ENCODE measurements around the gene CLDN34.

CLDN34 gene, protein sequence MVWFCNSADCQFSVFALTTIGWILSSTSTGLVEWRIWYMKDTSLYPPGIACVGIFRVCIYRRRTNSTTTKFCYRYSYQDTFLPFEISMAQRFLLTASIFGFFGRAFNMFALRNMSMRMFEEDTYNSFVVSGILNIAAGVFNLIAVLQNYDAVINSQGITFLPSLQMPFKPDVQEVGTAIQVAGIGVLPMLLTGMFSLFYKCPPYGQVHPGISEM

GRCh38 chrX:9966775-9967408, at the start of gene CLDN34:
TSS of gene CLDN34 (plus strand) at chrX:9967358. CDS start at chrX:9967358, 0 bp downstream.
- no peak for DNase-seq (ENCODE audit: low spot score)

GRCh38 chrX:9917861-9918260, 49.3 kb upstream of the CLDN34 start:
- no peak for DNase-seq (ENCODE audit: low spot score)

DNA sequence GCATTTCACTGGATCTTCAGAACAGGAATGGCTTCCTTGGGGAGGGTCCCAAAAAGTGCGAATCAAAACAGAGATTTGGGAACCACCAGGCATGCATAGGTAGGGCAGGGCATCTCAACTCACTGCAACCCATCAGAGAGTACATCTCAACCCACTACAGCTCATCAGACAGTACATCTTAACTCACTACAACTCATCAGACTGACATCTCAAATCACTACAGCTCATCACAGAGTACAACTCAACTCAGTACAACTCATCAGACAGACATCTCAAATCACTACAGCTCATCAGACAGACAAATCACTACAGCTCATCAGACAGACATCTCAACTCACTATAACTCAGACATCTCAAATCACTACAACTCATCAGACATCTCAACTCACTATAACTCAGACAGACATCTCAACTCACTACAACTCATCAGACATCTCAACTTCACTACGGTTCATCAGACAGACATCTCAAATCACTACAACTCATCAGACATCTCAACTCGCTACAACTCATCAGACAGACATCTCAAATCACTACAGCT, 47.5 kb upstream of the CLDN34 start:
- no peak for DNase-seq (ENCODE audit: low spot score)

GRCh38 chrX:9921407-9921806, 45.8 kb upstream of the CLDN34 start:
- DNase-seq (ENCODE audit: low spot score), result no peak

DNA sequence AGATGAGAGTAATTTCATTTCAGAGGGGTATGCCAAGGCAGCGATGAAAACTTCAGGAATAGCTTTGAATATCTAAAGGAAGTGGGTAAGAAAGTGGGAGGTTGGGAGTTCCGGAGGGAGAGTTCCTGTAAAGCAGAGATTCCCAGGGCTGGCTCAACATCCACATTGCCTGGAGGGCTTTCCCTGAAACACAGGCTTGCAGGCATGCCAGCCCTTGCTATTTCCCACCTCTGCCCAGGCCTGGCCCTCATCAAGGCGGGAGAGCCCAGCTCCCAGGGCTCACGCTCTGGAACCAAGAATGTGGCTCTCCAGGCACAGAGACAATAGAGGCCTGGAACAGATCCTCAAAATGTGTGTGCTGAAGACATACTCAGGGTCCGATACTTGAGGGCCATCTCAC, 43.8 kb upstream of the CLDN34 start:
- DNase-seq (ENCODE audit: low spot score), result no peak

GRCh38 chrX:9926002-9926401, 41.2 kb upstream of the CLDN34 start:
- no peak for DNase-seq (ENCODE audit: low spot score)

GRCh38 chrX:9927698-9928482, 39.3 kb upstream of the CLDN34 start:
- DNase-seq (ENCODE audit: low spot score), result no peak

DNA sequence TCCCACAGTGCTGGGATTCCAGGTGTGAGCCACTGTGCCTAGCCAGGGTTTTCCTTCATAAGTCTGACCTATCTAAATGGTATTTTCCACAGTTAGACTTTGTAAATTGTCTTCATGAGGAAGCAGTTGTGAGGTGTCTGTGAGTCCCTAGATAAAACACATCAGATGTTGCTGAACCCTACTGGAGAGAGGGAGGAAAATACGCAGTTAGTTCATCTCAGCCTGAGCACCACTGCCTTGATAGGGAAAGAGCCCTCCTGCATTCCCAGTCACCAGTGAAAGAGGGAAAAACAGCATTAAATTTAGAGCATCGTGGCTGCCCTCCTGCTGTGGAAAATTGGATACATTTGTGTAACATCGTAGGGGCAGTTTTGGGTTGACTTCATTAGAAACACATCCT, 31.7 kb upstream of the CLDN34 start:
- no peak for DNase-seq (ENCODE audit: low spot score)

- no peak for DNase-seq (ENCODE audit: low spot score)
Measured at GRCh38 chrX:9937761-9938160, 29.4 kb upstream of the CLDN34 start.

GRCh38 chrX:9938516-9938915, 28.6 kb upstream of the CLDN34 start:
- no peak for DNase-seq (ENCODE audit: low spot score)

- DNase-seq (ENCODE audit: low spot score), result no peak
Measured at GRCh38 chrX:9940421-9940820, 26.7 kb upstream of the CLDN34 start.

DNA sequence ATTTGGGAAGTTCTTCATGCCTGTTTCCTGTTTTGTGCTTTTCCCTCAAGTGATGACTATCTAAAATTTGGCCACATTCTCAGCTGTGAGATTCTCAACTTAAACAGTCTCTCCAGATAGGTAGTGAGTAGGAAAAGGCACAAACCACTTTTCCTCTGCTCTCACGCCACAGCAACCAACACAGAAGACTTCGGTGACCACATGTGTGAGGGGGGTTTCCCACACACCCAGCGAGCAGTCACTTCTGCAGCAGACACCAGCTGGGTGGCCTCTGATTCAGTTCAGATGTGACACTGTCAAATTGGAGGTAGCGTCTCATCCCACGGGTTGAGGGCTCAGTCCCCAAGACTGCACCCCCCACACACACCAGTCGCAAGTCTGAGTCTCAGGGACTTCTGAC, 25.1 kb upstream of the CLDN34 start:
- DNase-seq (ENCODE audit: low spot score), result peak; percentile 27

DNA sequence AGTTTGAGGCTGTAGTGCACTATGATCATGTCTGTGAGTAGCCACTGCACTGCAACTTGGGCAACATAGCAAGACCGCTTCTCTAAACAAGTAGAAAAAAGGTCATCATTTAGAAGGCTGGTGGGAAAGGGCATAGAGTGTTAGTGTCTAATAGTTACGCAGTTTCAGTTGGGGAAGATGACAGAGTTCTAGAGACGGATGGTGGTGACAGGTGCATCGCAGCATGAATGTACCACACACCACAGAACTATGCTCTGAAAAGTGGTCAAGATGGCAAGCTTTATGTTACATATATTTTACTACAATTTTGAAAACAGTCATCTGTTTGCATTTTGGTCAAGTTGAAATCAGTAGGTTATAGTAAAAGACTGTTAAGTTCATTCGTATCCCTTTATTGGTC, 23.7 kb upstream of the CLDN34 start:
- DNase-seq (ENCODE audit: low spot score), result no peak

DNA sequence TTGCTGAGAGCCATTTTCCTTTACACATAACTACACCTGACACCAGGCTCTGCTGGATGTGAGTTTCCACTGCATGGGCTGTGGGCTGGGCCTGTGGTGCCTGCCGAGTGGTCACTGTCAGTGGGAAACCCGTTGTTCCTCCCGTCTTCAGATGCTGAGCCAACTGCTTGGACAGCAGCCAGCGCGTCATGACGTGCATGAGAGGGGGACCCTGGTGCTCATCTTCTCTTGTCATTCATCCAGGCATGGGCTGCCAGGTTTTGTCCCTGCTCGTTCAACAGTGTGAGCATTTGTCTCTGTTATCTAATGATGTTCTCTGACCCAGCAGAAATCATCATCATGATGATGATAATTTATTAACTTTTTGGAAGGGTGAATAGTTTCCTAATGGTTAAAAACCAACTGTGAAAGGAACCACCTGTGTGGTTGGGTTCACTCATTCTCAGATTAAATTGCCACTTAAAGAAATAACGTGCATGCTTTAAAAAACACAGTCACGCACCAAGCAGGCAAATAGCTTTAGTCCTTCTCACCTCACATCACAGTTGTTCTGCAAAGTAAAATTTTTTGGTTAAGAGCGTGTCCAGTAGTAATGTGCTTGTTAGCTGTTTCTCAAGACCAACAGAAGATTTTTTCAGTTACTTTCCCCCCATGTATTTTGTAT, 19.9 kb upstream of the CLDN34 start:
- DNase-seq (ENCODE audit: low spot score), result no peak

DNA sequence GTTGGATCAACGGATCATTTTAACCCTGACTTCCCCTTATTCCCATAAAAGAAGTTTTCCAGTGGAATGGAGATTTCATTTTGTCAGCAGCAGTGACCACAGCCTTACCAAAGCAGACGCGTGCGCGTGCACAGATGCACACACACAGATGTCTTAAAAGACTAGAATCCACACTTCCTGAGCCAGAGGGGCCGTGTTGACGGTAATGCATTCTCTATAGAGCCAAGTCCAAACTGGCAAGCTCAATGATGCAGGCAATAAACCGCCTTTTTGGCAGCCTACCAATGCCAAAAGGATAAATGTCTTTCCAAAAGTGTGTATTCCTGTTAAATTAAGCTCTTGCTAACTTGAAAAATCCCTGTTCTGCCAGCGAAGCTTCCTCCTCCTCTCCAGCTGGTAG, 18.8 kb upstream of the CLDN34 start:
- DNase-seq (ENCODE audit: low spot score), result no peak

- DNase-seq (ENCODE audit: low spot score), result no peak
Measured at GRCh38 chrX:9952300-9952699, 14.9 kb upstream of the CLDN34 start.

DNA sequence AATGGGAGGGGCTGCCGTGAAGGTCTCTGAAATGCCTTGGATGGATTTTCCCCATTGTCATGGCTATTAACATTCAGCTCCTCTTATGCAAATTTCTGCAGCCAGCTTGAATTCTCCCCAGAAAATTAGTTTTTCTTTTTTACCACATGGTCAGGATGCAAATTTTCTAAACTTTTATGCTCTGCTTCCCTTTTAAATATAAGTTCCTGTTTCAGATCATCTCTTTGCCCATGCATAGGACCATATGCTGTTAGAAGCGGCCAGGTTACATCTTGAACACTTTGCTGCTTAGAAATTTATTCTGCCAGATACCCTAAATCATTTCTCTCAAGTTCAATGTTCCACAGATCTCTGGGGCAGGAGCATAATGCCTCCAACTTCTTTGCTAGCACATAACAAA, 13.8 kb upstream of the CLDN34 start:
- DNase-seq (ENCODE audit: low spot score), result no peak

DNA sequence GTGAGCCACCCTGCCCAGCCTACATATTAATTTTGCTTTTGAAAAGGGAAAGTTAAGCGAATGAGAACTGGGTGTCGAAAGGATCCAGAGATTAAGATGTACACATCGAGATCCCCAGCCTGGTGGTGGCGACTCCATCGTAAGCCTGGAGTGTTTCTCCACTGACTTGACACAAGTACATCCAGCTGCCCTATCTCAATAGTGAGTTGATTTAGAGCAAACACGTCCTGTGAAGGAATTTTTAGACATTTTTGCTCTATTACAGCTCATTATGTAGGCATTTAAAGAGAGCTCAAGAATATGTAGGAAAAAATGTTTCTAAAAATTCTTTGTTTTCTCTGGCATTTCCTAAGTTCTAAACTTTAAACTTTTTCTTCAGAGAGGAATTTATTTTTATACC, 11.7 kb upstream of the CLDN34 start:
- DNase-seq (ENCODE audit: low spot score), result no peak

DNA sequence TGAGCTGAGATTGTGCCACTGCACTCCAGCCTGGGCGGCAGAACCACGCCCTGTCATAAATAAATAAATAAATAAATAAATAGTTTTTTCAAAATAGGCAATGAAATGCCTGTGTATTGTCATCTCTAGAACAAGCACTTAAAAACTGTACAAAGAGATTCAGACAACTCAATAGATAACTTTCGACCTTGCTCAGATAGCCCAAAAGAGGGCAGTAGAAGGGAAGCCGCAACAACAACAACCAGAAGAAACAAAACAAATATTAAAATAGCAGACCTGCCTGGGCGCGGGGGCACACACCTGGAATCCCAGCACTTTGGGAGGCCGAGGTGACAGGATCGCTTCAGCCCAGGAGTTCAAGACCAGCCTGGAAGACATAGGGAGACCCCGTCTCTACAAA, 9.4 kb upstream of the CLDN34 start:
- DNase-seq (ENCODE audit: low spot score), result no peak

DNA sequence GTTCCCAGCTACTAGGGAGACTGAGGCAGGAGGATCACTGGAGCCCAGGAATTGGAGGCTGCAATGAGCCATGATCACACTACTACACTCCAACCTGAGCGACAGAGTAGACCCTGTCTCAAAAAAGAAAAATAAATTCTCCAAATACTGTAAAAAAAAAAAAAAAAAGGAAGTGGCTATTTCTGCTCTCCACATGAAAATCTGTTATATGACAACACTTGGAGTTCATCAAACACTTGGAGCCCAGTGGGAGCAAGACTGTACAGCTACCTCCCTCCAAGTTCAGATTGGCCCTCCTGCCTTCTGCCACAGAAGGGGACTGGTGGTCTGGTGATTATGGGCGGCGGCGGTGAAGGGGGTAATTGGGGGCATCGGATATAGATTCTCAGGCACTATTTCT, 9.0 kb upstream of the CLDN34 start:
- DNase-seq (ENCODE audit: low spot score), result no peak

GRCh38 chrX:9961750-9962149, 5.4 kb upstream of the CLDN34 start:
- no peak for DNase-seq (ENCODE audit: low spot score)

DNA sequence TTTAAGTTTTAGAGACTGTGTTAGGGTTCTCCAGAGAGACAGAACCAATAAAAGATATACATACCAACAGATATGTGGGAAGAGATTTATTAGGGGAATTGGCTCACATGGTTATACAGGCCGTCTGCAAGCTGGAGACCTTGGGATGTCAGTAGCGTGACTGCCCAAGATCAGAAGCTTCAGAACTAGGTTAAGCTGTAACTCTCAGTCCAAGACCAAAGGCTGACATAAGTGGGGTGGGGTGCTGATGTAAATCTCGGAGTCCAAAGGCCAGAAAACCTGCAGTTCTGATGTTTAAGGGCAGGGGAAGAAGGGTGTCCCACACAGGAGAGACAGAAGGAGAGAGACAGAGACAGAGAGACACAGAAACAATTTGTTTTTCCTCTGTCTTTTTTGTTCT, 10.5 kb downstream of the CLDN34 start:
- no peak for DNase-seq (ENCODE audit: low spot score)

DNA sequence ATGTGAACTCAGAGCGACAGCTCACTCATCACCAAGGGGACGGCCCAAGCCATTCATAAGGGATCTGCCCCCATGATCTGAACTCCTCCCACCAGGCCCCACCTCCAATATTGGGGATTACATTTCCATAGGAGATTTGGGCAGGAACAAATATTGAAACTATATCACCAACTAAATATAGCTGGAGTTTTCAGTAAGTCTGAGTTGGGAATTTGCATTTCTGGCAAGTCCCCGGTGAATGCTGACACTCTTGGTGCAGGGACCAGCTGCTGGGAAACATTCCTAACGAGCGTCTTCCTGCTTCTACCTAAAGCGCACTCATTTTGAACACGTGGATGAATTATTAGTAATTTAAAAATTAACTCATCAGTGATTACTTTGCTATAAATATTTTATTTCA, 13.2 kb downstream of the CLDN34 start:
- no peak for DNase-seq (ENCODE audit: low spot score)

Measured in CD4-positive, alpha-beta T cell treated with Interleukin-2 at 100 ng/mL for 4 hours (primary cell).